ENCODE data around the gene PITHD1. TPM values are rescaled to one million over a fixed set of nuclear protein-coding genes. Genes with fewer than 3 reads are reported as not detected.
"Not testable (repeated sequence)": the region's sequence is repeated elsewhere in the genome, so short reads cannot be mapped to it uniquely, and the experiment has no call there.

PITHD1 gene
- total RNA-seq, 4 donors from 2014 or later = 43.6 to 66.6 (median 56.0) TPM

- peaks cover 21 to 31% (median 26%) of the 10 kb centered on the region in 4 donors for H3K4me1 ChIP-seq
- peak overlapping the region; percentile 91 to 98 (median 95) for H3K27ac ChIP-seq (replicated peaks in 1 of 4)
- intact Hi-C loops (cut with DNase I) = no loop called here
- H3K27me3 ChIP-seq = no peaks in the 10 kb centered on the region
- no peak for DNase-seq (ENCODE audit: extremely low spot score)
- 58% methylated on average over 10 of the region's 10 CpGs for WGBS
- TF ChIP-seq CTCF (IDR thresholded peaks at IDR 0.05) (no peak), POLR2A (IDR thresholded peaks at IDR 0.05; ENCODE audit: low read depth) (peak; percentile 15)
- peak overlapping the region in 1 of 4 donors; percentile 98 for H3K4me3 ChIP-seq
- no peaks in the 10 kb centered on the region for H3K9me3 ChIP-seq
- H3K36me3 ChIP-seq = peaks cover 0 to 58% (median 33%) of the 10 kb centered on the region in 4 donors
These were observed 23.7 kb downstream of the PITHD1 start for GRCh38 chr1:23801876-23802275.

GRCh38 chr1:23802809-23803342, 24.7 kb downstream of the PITHD1 start:
- H3K9me3 ChIP-seq; H3K27me3 ChIP-seq; intact Hi-C loops (cut with DNase I); H3K27ac ChIP-seq (replicated peaks in 1 of 4); DNase-seq (ENCODE audit: extremely low spot score); H3K4me3 ChIP-seq: not testable (repeated sequence)
- Histone ChIP-seq H3K36me3 (peaks cover 0 to 58% (median 33%) of the 10 kb centered on the region in 4 donors), H3K4me1 (peaks cover 21 to 31% (median 26%) of the 10 kb centered on the region in 4 donors)
- WGBS = 84% methylated on average over 7 of the region's 7 CpGs

- Histone ChIP-seq H3K4me3 (no peak overlapping the region), H3K4me1 (peaks cover 21 to 28% (median 25%) of the 10 kb centered on the region in 4 donors), H3K27me3 (no peaks in the 10 kb centered on the region), H3K9me3 (no peaks in the 10 kb centered on the region), H3K36me3 (peaks cover 0 to 56% (median 33%) of the 10 kb centered on the region in 4 donors), H3K27ac (replicated peaks in 1 of 4) (no peak overlapping the region)
- no peak for TF ChIP-seq EP300 (IDR thresholded peaks at IDR 0.05)
- TF ChIP-seq POLR2A (IDR thresholded peaks at IDR 0.05; ENCODE audit: low read depth) = no peak
- no peak for TF ChIP-seq POLR2AphosphoS5 (IDR thresholded peaks at IDR 0.05)
- no peak for TF ChIP-seq CTCF (IDR thresholded peaks at IDR 0.05)
- intact Hi-C loops (cut with DNase I) = no loop called here
- WGBS = 91% methylated on average over 5 of the region's 5 CpGs
- no peak for DNase-seq (ENCODE audit: extremely low spot score)
These were observed 25.5 kb downstream of the PITHD1 start for GRCh38 chr1:23803674-23804073.

GRCh38 chr1:23804183-23804835, 26.1 kb downstream of the PITHD1 start:
- 80% methylated on average over 7 of the region's 7 CpGs for WGBS
- H3K27me3 ChIP-seq = no peaks in the 10 kb centered on the region
- H3K4me3 ChIP-seq = no peak overlapping the region
- intact Hi-C loops (cut with DNase I) = no loop called here
- peaks cover 15 to 22% (median 19%) of the 10 kb centered on the region in 4 donors for H3K4me1 ChIP-seq
- H3K36me3 ChIP-seq = peaks cover 0 to 56% (median 32%) of the 10 kb centered on the region in 4 donors
- no peaks in the 10 kb centered on the region for H3K9me3 ChIP-seq
- no peak for TF ChIP-seq POLR2A (IDR thresholded peaks at IDR 0.05; ENCODE audit: low read depth)
- peak in 1 of 3 experiments; percentile 8 for TF ChIP-seq CTCF (IDR thresholded peaks at IDR 0.05)
- no peak for DNase-seq (ENCODE audit: extremely low spot score)
- no peak overlapping the region for H3K27ac ChIP-seq (replicated peaks in 1 of 4)

- Histone ChIP-seq H3K27ac (replicated peaks in 1 of 4) (no peak overlapping the region), H3K4me1 (peaks cover 7 to 21% (median 15%) of the 10 kb centered on the region in 4 donors), H3K9me3 (no peaks in the 10 kb centered on the region), H3K4me3 (no peak overlapping the region), H3K36me3 (peaks cover 0 to 56% (median 32%) of the 10 kb centered on the region in 4 donors), H3K27me3 (no peaks in the 10 kb centered on the region)
- no peak for DNase-seq (ENCODE audit: extremely low spot score)
- TF ChIP-seq CTCF (IDR thresholded peaks at IDR 0.05) (no peak), EP300 (IDR thresholded peaks at IDR 0.05) (no peak)
- intact Hi-C loops (cut with DNase I) = no loop called here
- 88% methylated on average over 2 of the region's 2 CpGs for WGBS
These were observed 26.8 kb downstream of the PITHD1 start for GRCh38 chr1:23805025-23805424.

Data from esophagus muscularis mucosa (tissue), 4 donors.